Measurements from ENCODE around the gene DDX27.

The DDX27 gene

GRCh38 chr20:49291200-49291599 is 72.0 kb downstream of the DDX27 start:
- Histone ChIP-seq H3K36me3 (ENCODE audit: control insufficient read depth in 2 of 2, insufficient read depth in 2 of 2, low read length in 2 of 2) (peaks cover 42 to 53% of the 10 kb centered on the region in 2 donors), H3K27me3 (ENCODE audit: control insufficient read depth in 1 of 2, insufficient read depth in 2 of 2, low read length in 2 of 2) (no peaks in the 10 kb centered on the region), H3K27ac (ENCODE audit: low read length) (no peak overlapping the region), H3K9ac (ENCODE audit: low read length in 2 of 2) (no peak overlapping the region), H3K4me3 (ENCODE audit: low read length in 2 of 2) (no peak overlapping the region), H3K4me1 (ENCODE audit: control insufficient read depth, insufficient read depth, low read length) (no peaks in the 10 kb centered on the region), H3K9me3 (ENCODE audit: control insufficient read depth in 2 of 2, low read length in 2 of 2) (peaks cover 9 to 11% of the 10 kb centered on the region in 2 donors)

- Histone ChIP-seq H3K9ac (ENCODE audit: low read length in 2 of 2) (no peak overlapping the region), H3K36me3 (ENCODE audit: control insufficient read depth in 2 of 2, insufficient read depth in 2 of 2, low read length in 2 of 2) (peaks cover 33 to 45% of the 10 kb centered on the region in 2 donors), H3K27ac (ENCODE audit: low read length) (no peak overlapping the region), H3K4me3 (ENCODE audit: low read length in 2 of 2) (no peak overlapping the region), H3K9me3 (ENCODE audit: control insufficient read depth in 2 of 2, low read length in 2 of 2) (peaks cover 3 to 6% of the 10 kb centered on the region in 2 donors), H3K4me1 (ENCODE audit: control insufficient read depth, insufficient read depth, low read length) (no peaks in the 10 kb centered on the region), H3K27me3 (ENCODE audit: control insufficient read depth in 1 of 2, insufficient read depth in 2 of 2, low read length in 2 of 2) (no peaks in the 10 kb centered on the region)
These were observed 72.8 kb downstream of the DDX27 start for GRCh38 chr20:49292010-49292409.

- H3K9me3 ChIP-seq (ENCODE audit: control insufficient read depth in 2 of 2, low read length in 2 of 2): no peaks in the 10 kb centered on the region
- peaks cover 24 to 37% of the 10 kb centered on the region in 2 donors for H3K36me3 ChIP-seq (ENCODE audit: control insufficient read depth in 2 of 2, insufficient read depth in 2 of 2, low read length in 2 of 2)
- H3K9ac ChIP-seq (ENCODE audit: low read length in 2 of 2): no peak overlapping the region
- no peak overlapping the region for H3K27ac ChIP-seq (ENCODE audit: low read length)
- H3K4me3 ChIP-seq (ENCODE audit: low read length in 2 of 2): no peak overlapping the region
- H3K27me3 ChIP-seq (ENCODE audit: control insufficient read depth in 1 of 2, insufficient read depth in 2 of 2, low read length in 2 of 2): no peaks in the 10 kb centered on the region
- H3K4me1 ChIP-seq (ENCODE audit: control insufficient read depth, insufficient read depth, low read length): no peaks in the 10 kb centered on the region
These were observed 73.9 kb downstream of the DDX27 start for GRCh38 chr20:49293122-49293521.
